HG03521 (cell line): ENCODE measurements around the gene FCHO1.

Experiments
- ATAC-seq: cut with Tn5 transposase; IDR thresholded peaks from one replicate; pipeline ENCODE4 v1.9.1; 2021; ENCODE audit warnings: mild to moderate bottlenecking, moderate library complexity; ENCODE audit not compliant: unreplicated experiment

Gene FCHO1

DNA sequence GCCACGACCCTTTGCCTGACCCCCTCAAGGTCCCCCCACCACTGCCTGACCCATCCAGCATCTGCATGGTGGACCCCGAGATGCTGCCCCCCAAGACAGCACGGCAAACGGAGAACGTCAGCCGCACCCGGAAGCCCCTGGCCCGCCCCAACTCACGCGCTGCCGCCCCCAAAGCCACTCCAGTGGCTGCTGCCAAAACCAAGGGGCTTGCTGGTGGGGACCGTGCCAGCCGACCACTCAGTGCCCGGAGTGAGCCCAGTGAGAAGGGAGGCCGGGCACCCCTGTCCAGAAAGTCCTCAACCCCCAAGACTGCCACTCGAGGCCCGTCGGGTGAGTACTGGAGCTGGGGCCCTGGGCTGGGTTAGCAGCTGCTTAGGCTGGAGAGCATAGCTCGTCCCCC, 23.4 kb upstream of the FCHO1 start:
- no peak for ATAC-seq

- no peak for ATAC-seq
Measured at GRCh38 chr19:17733127-17733526, 18.1 kb upstream of the FCHO1 start.

- ATAC-seq, result no peak
Measured at GRCh38 chr19:17734146-17734545, 17.1 kb upstream of the FCHO1 start.

- ATAC-seq, result no peak
Measured at GRCh38 chr19:17735410-17735809, 15.9 kb upstream of the FCHO1 start.

GRCh38 chr19:17737690-17738153, 13.6 kb upstream of the FCHO1 start:
- no peak for ATAC-seq

- no peak for ATAC-seq
Measured at GRCh38 chr19:17739121-17739875, 12.0 kb upstream of the FCHO1 start.

- no peak for ATAC-seq
Measured at GRCh38 chr19:17741456-17741855, 9.8 kb upstream of the FCHO1 start.

GRCh38 chr19:17743874-17744580, 7.2 kb upstream of the FCHO1 start:
- ATAC-seq, result no peak

- ATAC-seq, result peak; percentile 77
Measured at GRCh38 chr19:17747205-17748098, 3.8 kb upstream of the FCHO1 start.

DNA sequence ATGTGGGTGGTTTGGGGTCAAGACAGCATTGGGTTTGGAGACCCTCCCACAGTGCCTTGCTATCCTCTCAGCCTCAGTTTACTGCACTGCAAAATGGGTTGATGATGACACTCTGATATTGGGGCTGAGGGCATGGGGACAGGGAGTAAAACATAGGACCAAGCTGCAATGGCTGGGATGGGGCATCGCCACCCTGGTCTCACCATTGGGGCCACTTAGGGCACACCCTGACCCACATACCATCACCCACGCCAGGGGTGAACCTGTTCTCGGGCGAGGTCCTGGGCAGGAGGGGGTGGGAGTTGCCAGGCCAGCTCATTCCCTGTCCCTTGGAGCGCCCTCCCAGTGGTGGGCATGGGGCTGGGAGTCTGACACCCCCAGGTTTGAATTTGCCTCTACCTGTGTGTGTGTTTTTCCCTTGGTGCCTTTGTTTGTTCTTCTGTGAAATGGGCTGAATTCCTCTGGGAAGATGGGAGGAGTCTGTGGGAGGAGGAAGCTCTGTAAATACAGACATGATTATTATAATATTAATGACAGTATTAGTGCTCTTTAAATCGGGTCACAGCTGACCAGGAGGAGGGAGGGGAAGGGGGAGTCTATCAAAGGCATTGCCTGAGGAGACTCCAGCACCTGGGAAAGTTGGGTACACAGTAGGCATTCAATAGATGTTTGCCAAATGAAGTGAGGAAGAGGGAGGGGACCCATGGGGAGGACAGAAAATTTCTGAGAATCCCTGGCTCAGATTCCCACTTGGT, 2.2 kb upstream of the FCHO1 start:
- no peak for ATAC-seq

GRCh38 chr19:17749912-17750317, 1.4 kb upstream of the FCHO1 start:
- ATAC-seq, result no peak

DNA sequence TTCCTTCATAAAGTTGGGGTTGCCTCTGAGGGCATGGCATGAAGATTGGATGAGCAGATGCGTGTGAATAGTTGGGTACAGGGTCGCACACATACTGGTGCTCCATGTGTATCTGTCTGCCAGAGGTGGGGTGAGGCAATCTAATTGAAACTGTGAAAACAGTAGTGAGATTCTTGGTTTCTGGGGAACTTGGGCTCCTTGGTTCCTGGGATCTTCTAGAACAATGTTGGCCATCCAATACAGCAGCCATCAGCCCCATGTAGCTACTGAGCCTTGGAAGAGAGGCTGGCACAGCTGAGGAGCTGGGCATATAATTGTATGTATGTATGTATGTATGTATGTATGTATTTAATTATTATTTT, 616 bp downstream of the FCHO1 start:
- ATAC-seq, result no peak

GRCh38 chr19:17752865-17753639, 1.8 kb downstream of the FCHO1 start:
- ATAC-seq, result no peak

DNA sequence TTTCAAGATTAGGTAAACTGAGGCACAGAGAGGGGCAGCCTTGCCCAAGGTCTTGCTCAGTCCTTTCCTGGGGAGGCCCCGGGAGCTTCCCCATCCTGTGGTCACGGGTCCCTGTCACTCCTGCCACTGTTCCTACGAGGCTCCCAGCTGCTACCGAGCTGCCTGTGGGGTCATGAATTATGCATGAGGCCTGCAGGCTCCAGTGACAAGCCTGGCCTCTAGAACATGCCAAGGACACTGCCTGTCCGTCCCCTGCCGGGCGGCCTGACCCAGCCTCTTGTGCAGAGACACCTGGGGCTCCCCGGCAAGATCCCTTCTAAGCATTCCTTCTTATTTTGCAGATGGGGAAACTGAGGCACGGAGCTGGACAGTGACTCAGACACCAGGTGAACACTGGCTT, 2.7 kb downstream of the FCHO1 start:
- ATAC-seq, result no peak

GRCh38 chr19:17754634-17755442, 3.6 kb downstream of the FCHO1 start:
- ATAC-seq, result peak; percentile 44

DNA sequence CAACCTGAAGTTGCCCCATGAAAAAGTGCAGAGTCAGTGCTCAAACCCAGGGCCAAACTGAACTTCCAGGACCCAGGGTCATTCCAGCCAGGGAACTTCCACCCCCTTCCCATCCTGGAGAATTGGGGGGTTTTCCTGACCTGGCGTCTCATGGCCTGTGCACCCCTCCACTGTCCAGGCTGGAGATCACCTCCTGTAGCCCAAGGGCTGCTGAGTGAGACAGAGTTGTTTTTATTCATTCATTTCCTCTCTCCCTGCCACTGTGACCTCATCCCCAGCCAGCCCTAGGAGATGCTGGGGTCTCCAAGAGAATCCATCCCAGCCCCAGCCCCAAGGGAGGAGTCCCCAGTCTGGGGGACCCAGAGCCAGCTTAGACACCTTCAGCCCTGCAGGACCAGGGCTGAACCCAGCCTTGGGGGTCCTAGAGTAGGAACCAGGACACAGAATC, 4.2 kb downstream of the FCHO1 start:
- ATAC-seq, result no peak

GRCh38 chr19:17755977-17756670, 4.8 kb downstream of the FCHO1 start:
- peak; percentile 32 for ATAC-seq

DNA sequence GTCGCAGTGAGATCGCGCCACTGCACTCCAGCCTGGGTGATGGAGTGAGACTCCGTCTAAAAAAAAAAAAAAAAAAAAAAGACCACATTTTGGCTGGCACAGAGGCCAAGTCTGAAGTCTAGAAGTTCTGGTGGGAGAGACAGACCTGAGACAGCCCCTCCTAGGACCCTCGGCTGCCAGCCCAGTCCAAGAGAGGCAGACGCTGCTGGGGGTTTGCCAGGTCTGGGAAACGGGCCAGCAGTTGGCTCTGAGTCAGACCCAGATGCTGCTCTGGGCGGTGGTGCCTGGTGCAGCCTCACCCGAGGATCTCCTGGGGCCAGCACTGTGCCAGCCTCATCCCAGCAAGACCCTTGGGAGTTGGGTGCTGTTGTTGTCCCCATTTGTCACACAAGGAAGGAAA, 5.8 kb downstream of the FCHO1 start:
- ATAC-seq, result no peak
